GM13976 (cell line): Measurements from ENCODE around the gene NCK1.

ENCODE experiments used
- DNase-seq: peaks from one replicate; pipeline ENCODE4 v3.0.0; 2012; ENCODE audit warnings: low spot score
- CTCF ChIP-seq: IDR thresholded peaks from 2 replicates; pipeline ENCODE4 v1.5.1; 2012; ENCODE audit warnings: borderline replicate concordance, mild to moderate bottlenecking; ENCODE audit not compliant: insufficient read depth; ENCODE audit errors: extremely low read depth, missing control alignments, control extremely low read depth
- in situ Hi-C: fragments of 300-500 bp; cut with MboI; formaldehyde crosslinking; loops from one replicate; pipeline ENCODE4 v1.12.0; 2022; ENCODE audit warnings: low sequenced_read_pairs, mixed read lengths, inconsistent platforms; ENCODE audit not compliant: unreplicated experiment

Gene NCK1

GRCh38 chr3:136831461-136831860, 30.5 kb upstream of the NCK1 start:
- no peak for TF ChIP-seq CTCF
- DNase-seq, result no peak
- in situ Hi-C loops, result no loop called here

GRCh38 chr3:136835089-136835812, 26.8 kb upstream of the NCK1 start:
- no peak for TF ChIP-seq CTCF
- no peak for DNase-seq
- in situ Hi-C loops, result no loop called here

GRCh38 chr3:136835813-136836510, 26.0 kb upstream of the NCK1 start:
- in situ Hi-C loops, result no loop called here

GRCh38 chr3:136836511-136837156, 25.4 kb upstream of the NCK1 start:
- DNase-seq, result no peak
- in situ Hi-C loops, result no loop called here
- no peak for TF ChIP-seq CTCF

More at GRCh38 chr3:136835813-136836510, 26.0 kb upstream of the NCK1 start:
- no peak for TF ChIP-seq CTCF
- DNase-seq, result no peak

- no peak for DNase-seq
- in situ Hi-C loops, result no loop called here
- no peak for TF ChIP-seq CTCF
Observed at GRCh38 chr3:136838641-136839555, 23.1 kb upstream of the NCK1 start.

GRCh38 chr3:136839556-136839931, 22.5 kb upstream of the NCK1 start:
- TF ChIP-seq CTCF, result no peak
- DNase-seq, result no peak
- in situ Hi-C loops, result no loop called here
